SK-N-SH treated with all-trans-retinoic acid at 6 μM for 48 hours (cell line): ENCODE results near the gene CDC42EP3.

ENCODE experiments used
- ATAC-seq: fragments of 200-7000 bp; cut with Tn5 transposase; 3 replicates; pipeline ENCODE4 v1.9.1; 2020; ENCODE audit warnings: mild to moderate bottlenecking, moderate library complexity
- ARNTL ChIP-seq: fragments of 450-650 bp; formaldehyde crosslinking; IDR thresholded peaks from 2 replicates; pipeline ENCODE4 v1.5.0; 2020; ENCODE audit warnings: low read depth, mild to moderate bottlenecking, moderate library complexity, borderline replicate concordance
- BACH2 ChIP-seq: fragments of 250-450 bp; sonication (Bioruptor Pico); IDR thresholded peaks from 2 replicates; pipeline ENCODE4 v1.9.0; 2021; ENCODE audit warnings: mild to moderate bottlenecking, borderline replicate concordance
- CREB5 ChIP-seq: fragments of 250-450 bp; sonication (Bioruptor Pico); IDR thresholded peaks from 2 replicates; pipeline ENCODE4 v1.5.1; 2020; ENCODE audit warnings: low read depth, mild to moderate bottlenecking, moderate library complexity
- CSDC2 ChIP-seq: fragments of 250-450 bp; sonication (Bioruptor Pico); IDR thresholded peaks from 2 replicates; pipeline ENCODE4 v1.5.0; 2020; ENCODE audit warnings: mild to moderate bottlenecking, moderate library complexity
- CSRNP3 ChIP-seq: fragments of 250-450 bp; sonication (Bioruptor Pico); IDR thresholded peaks from 2 replicates; pipeline ENCODE4 v1.5.1; 2021; ENCODE audit warnings: mild to moderate bottlenecking, moderate library complexity
- ESRRG ChIP-seq: fragments of 250-450 bp; sonication (Bioruptor Pico); IDR thresholded peaks from 2 replicates; pipeline ENCODE4 v1.6.1; 2021; ENCODE audit warnings: mild to moderate bottlenecking
- GLIS3 ChIP-seq: fragments of 250-450 bp; sonication (Bioruptor Pico); IDR thresholded peaks from 2 replicates; pipeline ENCODE4 v1.5.0; 2020; ENCODE audit warnings: mild to moderate bottlenecking, moderate library complexity
- ISL1 ChIP-seq: fragments of 250-450 bp; sonication (Bioruptor Pico); IDR thresholded peaks from 2 replicates; pipeline ENCODE4 v2.1.2; 2022; ENCODE audit warnings: mild to moderate bottlenecking, moderate library complexity
- OSR1 ChIP-seq: fragments of 250-450 bp; sonication (Bioruptor Pico); IDR thresholded peaks from 2 replicates; pipeline ENCODE4 v1.8.0; 2022; ENCODE audit warnings: moderate library complexity, mild to moderate bottlenecking, inconsistent platforms
- PPARA ChIP-seq: fragments of 250-450 bp; sonication (Bioruptor Pico); IDR thresholded peaks from 2 replicates; pipeline ENCODE4 v1.5.0; 2020; ENCODE audit warnings: mild to moderate bottlenecking, borderline replicate concordance
- RARB ChIP-seq: fragments of 250-450 bp; sonication (Bioruptor Pico); IDR thresholded peaks from 2 replicates; pipeline ENCODE4 v1.8.0; 2021; ENCODE audit warnings: mild to moderate bottlenecking, moderate library complexity
- SNAI2 ChIP-seq: fragments of 250-450 bp; sonication (Bioruptor Pico); IDR thresholded peaks from 2 replicates; pipeline ENCODE4 v1.5.0; 2020; ENCODE audit warnings: mild to moderate bottlenecking, moderate library complexity
- TOX ChIP-seq: fragments of 250-450 bp; sonication (Bioruptor Pico); IDR thresholded peaks from 2 replicates; pipeline ENCODE4 v1.8.0; 2021; ENCODE audit warnings: mild to moderate bottlenecking, moderate library complexity, borderline replicate concordance
- ZC3H10 ChIP-seq: fragments of 250-450 bp; sonication (Bioruptor Pico); IDR thresholded peaks from 2 replicates; pipeline ENCODE4 v1.5.1; 2021; ENCODE audit warnings: mild to moderate bottlenecking, moderate library complexity
- ZFP30 ChIP-seq: fragments of 450-650 bp; formaldehyde crosslinking; IDR thresholded peaks from 2 replicates; pipeline ENCODE4 v1.5.0; 2022; ENCODE audit warnings: mild to moderate bottlenecking, moderate library complexity
- ZNF565 ChIP-seq: fragments of 450-650 bp; formaldehyde crosslinking; conservative IDR thresholded peaks from 2 replicates; pipeline ENCODE4 v1.5.0; 2020; ENCODE audit warnings: low read depth, mild to moderate bottlenecking, moderate library complexity
- ZNF70 ChIP-seq: fragments of 450-650 bp; formaldehyde crosslinking; IDR thresholded peaks from 2 replicates; pipeline ENCODE4 v1.5.0; 2020; ENCODE audit warnings: mild to moderate bottlenecking, moderate library complexity
- ZNF8 ChIP-seq: fragments of 450-650 bp; formaldehyde crosslinking; IDR thresholded peaks from 2 replicates; pipeline ENCODE4 v1.5.0; 2020; ENCODE audit warnings: mild to moderate bottlenecking, moderate library complexity
- TF ChIP-seq, protein P1 (sequence below): fragments of 250-450 bp; sonication (Bioruptor Pico); IDR thresholded peaks from 2 replicates; pipeline ENCODE4 v1.8.0; 2021; ENCODE audit warnings: low read depth, mild to moderate bottlenecking, moderate library complexity, borderline replicate concordance
- TF ChIP-seq, protein P2 (sequence below): fragments of 250-450 bp; sonication (Bioruptor Pico); IDR thresholded peaks from 2 replicates; pipeline ENCODE4 v1.5.0; 2020; ENCODE audit warnings: mild to moderate bottlenecking, moderate library complexity
- TF ChIP-seq, protein P3 (sequence below): fragments of 250-450 bp; sonication (Bioruptor Pico); IDR thresholded peaks from 2 replicates; pipeline ENCODE4 v1.8.0; 2020; ENCODE audit warnings: mild to moderate bottlenecking, moderate library complexity, borderline replicate concordance

Gene CDC42EP3

DNA sequence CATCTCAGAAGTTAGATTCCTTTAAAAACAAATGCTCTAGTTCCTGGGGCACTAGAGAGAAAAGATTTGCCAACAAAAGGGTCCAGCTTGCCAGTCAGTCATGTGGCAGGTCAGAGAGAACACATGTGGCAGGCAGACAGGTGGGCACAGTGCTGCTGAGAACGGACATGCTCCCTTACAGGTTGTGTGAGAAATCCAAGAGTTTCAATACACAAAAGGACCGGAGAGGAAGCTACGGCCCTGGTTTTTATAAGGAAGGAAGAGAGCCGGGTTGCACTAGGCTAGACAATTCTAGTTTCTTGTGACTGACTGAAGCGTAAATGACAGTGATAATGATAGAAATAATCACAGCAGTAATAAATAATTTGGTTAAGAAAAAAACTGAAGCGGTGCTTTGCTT is 18.3 kb downstream of the CDC42EP3 start:
- TF ChIP-seq CSDC2, result no peak
- no peak for TF ChIP-seq CSRNP3
- TF ChIP-seq ESRRG (CRISPR knock-in tag), result no peak
- TF ChIP-seq ZNF8 (CRISPR knock-in tag), result no peak
- no peak for TF ChIP-seq ZNF70 (CRISPR knock-in tag)
- TF ChIP-seq OSR1 (CRISPR knock-in tag), result no peak
- TF ChIP-seq ARNTL (CRISPR knock-in tag), result no peak
- no peak for TF ChIP-seq CREB5 (CRISPR knock-in tag)
- no peak for TF ChIP-seq RARB (CRISPR knock-in tag)
- no peak for TF ChIP-seq ISL1 (CRISPR knock-in tag)
- no peak for TF ChIP-seq ZNF565 (CRISPR knock-in tag)
- TF ChIP-seq, protein P1, sequence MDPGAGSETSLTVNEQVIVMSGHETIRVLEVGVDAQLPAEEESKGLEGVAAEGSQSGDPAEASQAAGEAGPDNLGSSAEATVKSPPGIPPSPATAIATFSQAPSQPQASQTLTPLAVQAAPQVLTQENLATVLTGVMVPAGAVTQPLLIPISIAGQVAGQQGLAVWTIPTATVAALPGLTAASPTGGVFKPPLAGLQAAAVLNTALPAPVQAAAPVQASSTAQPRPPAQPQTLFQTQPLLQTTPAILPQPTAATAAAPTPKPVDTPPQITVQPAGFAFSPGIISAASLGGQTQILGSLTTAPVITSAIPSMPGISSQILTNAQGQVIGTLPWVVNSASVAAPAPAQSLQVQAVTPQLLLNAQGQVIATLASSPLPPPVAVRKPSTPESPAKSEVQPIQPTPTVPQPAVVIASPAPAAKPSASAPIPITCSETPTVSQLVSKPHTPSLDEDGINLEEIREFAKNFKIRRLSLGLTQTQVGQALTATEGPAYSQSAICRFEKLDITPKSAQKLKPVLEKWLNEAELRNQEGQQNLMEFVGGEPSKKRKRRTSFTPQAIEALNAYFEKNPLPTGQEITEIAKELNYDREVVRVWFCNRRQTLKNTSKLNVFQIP (CRISPR knock-in tag), result no peak
- no peak for TF ChIP-seq TOX
- no peak for TF ChIP-seq GLIS3 (CRISPR knock-in tag)
- no peak for TF ChIP-seq ZFP30
- TF ChIP-seq SNAI2, result no peak
- no peak for TF ChIP-seq PPARA (CRISPR knock-in tag)
- no peak for TF ChIP-seq BACH2
- ATAC-seq, result no peak

- ATAC-seq, result peak; percentile 53
- no peak for TF ChIP-seq ESRRG (CRISPR knock-in tag)
- no peak for TF ChIP-seq ZFP30
- no peak for TF ChIP-seq SNAI2
- TF ChIP-seq ZNF565 (CRISPR knock-in tag), result no peak
- TF ChIP-seq, protein P2, sequence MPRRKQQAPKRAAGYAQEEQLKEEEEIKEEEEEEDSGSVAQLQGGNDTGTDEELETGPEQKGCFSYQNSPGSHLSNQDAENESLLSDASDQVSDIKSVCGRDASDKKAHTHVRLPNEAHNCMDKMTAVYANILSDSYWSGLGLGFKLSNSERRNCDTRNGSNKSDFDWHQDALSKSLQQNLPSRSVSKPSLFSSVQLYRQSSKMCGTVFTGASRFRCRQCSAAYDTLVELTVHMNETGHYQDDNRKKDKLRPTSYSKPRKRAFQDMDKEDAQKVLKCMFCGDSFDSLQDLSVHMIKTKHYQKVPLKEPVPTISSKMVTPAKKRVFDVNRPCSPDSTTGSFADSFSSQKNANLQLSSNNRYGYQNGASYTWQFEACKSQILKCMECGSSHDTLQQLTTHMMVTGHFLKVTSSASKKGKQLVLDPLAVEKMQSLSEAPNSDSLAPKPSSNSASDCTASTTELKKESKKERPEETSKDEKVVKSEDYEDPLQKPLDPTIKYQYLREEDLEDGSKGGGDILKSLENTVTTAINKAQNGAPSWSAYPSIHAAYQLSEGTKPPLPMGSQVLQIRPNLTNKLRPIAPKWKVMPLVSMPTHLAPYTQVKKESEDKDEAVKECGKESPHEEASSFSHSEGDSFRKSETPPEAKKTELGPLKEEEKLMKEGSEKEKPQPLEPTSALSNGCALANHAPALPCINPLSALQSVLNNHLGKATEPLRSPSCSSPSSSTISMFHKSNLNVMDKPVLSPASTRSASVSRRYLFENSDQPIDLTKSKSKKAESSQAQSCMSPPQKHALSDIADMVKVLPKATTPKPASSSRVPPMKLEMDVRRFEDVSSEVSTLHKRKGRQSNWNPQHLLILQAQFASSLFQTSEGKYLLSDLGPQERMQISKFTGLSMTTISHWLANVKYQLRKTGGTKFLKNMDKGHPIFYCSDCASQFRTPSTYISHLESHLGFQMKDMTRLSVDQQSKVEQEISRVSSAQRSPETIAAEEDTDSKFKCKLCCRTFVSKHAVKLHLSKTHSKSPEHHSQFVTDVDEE (CRISPR knock-in tag), result no peak
- TF ChIP-seq GLIS3 (CRISPR knock-in tag), result no peak
- TF ChIP-seq ISL1 (CRISPR knock-in tag), result no peak
- no peak for TF ChIP-seq PPARA (CRISPR knock-in tag)
- TF ChIP-seq, protein P3, sequence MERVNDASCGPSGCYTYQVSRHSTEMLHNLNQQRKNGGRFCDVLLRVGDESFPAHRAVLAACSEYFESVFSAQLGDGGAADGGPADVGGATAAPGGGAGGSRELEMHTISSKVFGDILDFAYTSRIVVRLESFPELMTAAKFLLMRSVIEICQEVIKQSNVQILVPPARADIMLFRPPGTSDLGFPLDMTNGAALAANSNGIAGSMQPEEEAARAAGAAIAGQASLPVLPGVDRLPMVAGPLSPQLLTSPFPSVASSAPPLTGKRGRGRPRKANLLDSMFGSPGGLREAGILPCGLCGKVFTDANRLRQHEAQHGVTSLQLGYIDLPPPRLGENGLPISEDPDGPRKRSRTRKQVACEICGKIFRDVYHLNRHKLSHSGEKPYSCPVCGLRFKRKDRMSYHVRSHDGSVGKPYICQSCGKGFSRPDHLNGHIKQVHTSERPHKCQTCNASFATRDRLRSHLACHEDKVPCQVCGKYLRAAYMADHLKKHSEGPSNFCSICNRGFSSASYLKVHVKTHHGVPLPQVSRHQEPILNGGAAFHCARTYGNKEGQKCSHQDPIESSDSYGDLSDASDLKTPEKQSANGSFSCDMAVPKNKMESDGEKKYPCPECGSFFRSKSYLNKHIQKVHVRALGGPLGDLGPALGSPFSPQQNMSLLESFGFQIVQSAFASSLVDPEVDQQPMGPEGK, result no peak
- no peak for TF ChIP-seq ZNF70 (CRISPR knock-in tag)
- no peak for TF ChIP-seq ZC3H10 (CRISPR knock-in tag)
These were observed 19.2 kb downstream of the CDC42EP3 start for GRCh38 chr2:37652199-37652640.

GRCh38 chr2:37650548-37651093 is 20.8 kb downstream of the CDC42EP3 start:
- ATAC-seq, result no peak
- TF ChIP-seq GLIS3 (CRISPR knock-in tag) (no peak), CREB5 (CRISPR knock-in tag) (no peak), ZC3H10 (CRISPR knock-in tag) (no peak), ZNF565 (CRISPR knock-in tag) (no peak), BACH2 (no peak)
- TF ChIP-seq, protein P2 (CRISPR knock-in tag), result no peak
